ENCODE measurements around the gene GNAO1. TPM values are rescaled to one million over a fixed set of nuclear protein-coding genes. Genes with fewer than 3 reads are reported as not detected.
"Not testable (repeated sequence)": the region's sequence is repeated elsewhere in the genome, so short reads cannot be mapped to it uniquely, and the experiment has no call there.

GNAO1 gene
- total and polyA plus RNA-seq, 9 donors: 0.72 to 5.6 (median 2.7) TPM

DNA sequence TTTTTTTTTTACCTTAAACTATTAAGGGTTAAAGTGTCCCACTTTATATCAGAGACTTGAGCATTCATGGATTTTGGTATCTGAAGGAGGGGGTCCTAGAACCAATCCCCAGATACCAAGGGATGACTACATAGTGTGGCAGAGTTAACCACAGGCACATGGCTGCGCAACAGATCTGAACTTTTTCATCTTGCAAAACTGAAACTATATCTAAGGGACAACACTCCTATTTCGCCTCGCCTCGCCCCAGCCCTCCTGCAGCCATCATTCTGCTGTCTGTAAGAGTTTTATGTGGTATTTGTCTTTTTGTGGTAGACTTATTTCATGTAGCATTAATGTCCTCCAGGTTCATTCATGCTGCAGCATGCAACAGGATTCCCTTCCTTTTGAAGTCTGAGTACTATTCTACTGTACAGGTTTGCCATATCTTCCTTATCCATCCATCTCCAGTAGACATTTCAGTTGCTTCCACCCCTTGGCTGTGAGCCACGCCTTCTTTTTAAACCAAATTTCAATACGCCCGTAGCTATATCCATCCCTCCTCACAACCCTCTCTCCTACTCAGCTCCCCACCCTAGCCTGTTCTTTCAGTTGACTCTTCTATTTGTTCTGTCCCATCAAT is 180.8 kb downstream of the GNAO1 start:
- Histone ChIP-seq H3K4me1 (ENCODE audit: insufficient read depth) (peaks cover 9% of the 10 kb centered on the region), H3K4me3 (no peak overlapping the region), H3K9me3 (no peaks in the 10 kb centered on the region), H3K27ac (no peak overlapping the region), H3K36me3 (no peaks in the 10 kb centered on the region), H3K27me3 (no peaks in the 10 kb centered on the region)
- intact Hi-C loops (cut with DNase I): no loop called here
- no peak for DNase-seq
- 91 to 94% (median 93%) methylated on average over 7 of the region's 7 CpGs for WGBS, 3 donors
- TF ChIP-seq EP300 (IDR thresholded peaks at IDR 0.05) (no peak), POLR2A (IDR thresholded peaks at IDR 0.05) (no peak)
- TF ChIP-seq, protein P1, sequence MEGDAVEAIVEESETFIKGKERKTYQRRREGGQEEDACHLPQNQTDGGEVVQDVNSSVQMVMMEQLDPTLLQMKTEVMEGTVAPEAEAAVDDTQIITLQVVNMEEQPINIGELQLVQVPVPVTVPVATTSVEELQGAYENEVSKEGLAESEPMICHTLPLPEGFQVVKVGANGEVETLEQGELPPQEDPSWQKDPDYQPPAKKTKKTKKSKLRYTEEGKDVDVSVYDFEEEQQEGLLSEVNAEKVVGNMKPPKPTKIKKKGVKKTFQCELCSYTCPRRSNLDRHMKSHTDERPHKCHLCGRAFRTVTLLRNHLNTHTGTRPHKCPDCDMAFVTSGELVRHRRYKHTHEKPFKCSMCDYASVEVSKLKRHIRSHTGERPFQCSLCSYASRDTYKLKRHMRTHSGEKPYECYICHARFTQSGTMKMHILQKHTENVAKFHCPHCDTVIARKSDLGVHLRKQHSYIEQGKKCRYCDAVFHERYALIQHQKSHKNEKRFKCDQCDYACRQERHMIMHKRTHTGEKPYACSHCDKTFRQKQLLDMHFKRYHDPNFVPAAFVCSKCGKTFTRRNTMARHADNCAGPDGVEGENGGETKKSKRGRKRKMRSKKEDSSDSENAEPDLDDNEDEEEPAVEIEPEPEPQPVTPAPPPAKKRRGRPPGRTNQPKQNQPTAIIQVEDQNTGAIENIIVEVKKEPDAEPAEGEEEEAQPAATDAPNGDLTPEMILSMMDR (IDR thresholded peaks at IDR 0.05): no peak

GRCh38 chr16:56373003-56373402 is 181.7 kb downstream of the GNAO1 start:
- 72 to 86% (median 77%) methylated on average over 4 of the region's 4 CpGs for WGBS, 3 donors

DNA sequence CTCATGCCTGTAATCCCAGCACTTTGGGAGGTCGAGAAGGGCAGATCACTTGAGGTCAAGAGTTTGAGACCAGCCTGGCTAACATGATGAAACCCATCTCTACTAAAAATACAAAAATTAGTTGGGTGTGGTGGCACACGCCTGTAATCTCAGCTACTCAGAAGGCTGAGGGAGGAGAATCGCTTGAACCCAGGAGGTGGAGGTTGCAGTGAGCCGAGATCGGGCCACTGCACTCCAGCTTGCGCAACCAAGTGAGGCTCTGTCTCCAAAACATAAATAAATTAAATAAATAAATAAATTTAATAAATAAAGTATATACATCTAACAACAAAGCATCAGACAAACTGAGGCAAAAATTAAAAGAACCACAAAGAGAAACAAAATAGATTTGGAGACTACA is 184.5 kb downstream of the GNAO1 start:
- H3K4me1 ChIP-seq (ENCODE audit: insufficient read depth); intact Hi-C loops (cut with DNase I); H3K27ac ChIP-seq; H3K9me3 ChIP-seq; H3K4me3 ChIP-seq; H3K36me3 ChIP-seq; DNase-seq; H3K27me3 ChIP-seq: not testable (repeated sequence)
- WGBS, 3 donors: 94 to 97% (median 97%) methylated on average over 6 of the region's 6 CpGs

More at GRCh38 chr16:56373003-56373402, 181.7 kb downstream of the GNAO1 start:
- peaks cover 9% of the 10 kb centered on the region for H3K4me1 ChIP-seq (ENCODE audit: insufficient read depth)
- H3K9me3 ChIP-seq: no peaks in the 10 kb centered on the region
- no peak for DNase-seq
- intact Hi-C loops (cut with DNase I): no loop called here
- H3K27me3 ChIP-seq: no peaks in the 10 kb centered on the region
- H3K27ac ChIP-seq: no peak overlapping the region
- no peak overlapping the region for H3K4me3 ChIP-seq
- H3K36me3 ChIP-seq: no peaks in the 10 kb centered on the region
- TF ChIP-seq EP300 (IDR thresholded peaks at IDR 0.05) (no peak), POLR2A (IDR thresholded peaks at IDR 0.05) (no peak)
- TF ChIP-seq, protein P1 (IDR thresholded peaks at IDR 0.05): no peak

DNA sequence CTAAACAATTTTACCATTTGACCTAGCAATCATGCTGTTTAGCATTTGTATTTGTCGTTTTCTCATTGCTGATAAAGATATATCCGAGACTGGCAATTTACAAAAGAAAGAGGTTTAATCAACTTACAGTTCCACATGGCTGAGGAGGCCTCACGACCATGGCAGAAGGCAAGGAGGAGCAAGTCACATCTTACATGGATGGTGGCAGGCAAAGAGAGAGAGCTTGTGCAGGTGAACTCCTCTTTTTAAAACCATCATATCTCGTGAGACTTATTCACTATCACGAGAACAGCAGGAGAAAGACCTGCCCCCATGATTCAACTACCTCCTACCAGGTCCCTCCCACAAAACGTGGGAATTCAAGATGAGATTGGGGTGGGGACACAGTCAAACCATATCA is 187.8 kb downstream of the GNAO1 start:
- WGBS, 3 donors: 90 to 97% (median 96%) methylated on average over 6 of the region's 6 CpGs
- H3K4me3 ChIP-seq; H3K36me3 ChIP-seq; H3K27ac ChIP-seq; H3K27me3 ChIP-seq; H3K4me1 ChIP-seq (ENCODE audit: insufficient read depth); DNase-seq; intact Hi-C loops (cut with DNase I): not testable (repeated sequence)
- peaks cover 0 to 15% of the 10 kb centered on the region in 2 donors for H3K9me3 ChIP-seq

DNA sequence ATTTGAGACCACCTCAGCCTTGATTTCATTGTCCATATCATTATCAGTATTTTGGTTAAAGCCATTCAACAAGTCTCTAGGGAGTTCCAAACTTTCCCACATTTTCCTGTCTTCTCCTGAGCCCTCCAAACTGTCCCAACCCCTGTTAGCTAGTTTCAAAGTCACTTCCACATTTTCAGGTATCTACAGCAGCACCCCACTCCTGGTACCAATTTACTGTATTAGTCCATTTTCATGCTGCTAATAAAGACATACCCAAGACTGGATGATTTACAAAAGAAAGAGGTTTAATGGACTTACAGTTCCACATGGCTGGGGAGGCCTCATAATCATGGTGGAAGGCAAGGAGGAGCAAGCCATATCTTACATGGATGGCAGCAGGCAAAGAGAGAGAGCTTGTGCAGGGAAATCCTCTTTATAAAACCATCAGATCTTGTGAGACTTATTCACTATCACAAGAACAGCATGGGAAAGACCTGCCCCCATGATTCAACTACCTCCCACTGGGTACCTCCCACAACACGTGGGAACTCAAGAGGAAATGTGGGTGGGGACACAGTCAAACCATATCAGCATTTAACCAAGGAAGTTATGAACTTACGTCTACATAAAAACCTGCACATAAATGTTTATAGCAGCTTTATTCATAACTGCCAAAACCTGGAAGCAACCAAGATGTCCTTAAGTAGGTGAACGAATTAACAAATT is 189.6 kb downstream of the GNAO1 start:
- H3K36me3 ChIP-seq; DNase-seq; intact Hi-C loops (cut with DNase I); H3K27me3 ChIP-seq; H3K27ac ChIP-seq; H3K4me3 ChIP-seq; H3K4me1 ChIP-seq (ENCODE audit: insufficient read depth): not testable (repeated sequence)
- H3K9me3 ChIP-seq: peaks cover 0 to 15% of the 10 kb centered on the region in 2 donors
- 97 to 98% (median 98%) methylated on average over 3 of the region's 3 CpGs for WGBS, 3 donors

DNA sequence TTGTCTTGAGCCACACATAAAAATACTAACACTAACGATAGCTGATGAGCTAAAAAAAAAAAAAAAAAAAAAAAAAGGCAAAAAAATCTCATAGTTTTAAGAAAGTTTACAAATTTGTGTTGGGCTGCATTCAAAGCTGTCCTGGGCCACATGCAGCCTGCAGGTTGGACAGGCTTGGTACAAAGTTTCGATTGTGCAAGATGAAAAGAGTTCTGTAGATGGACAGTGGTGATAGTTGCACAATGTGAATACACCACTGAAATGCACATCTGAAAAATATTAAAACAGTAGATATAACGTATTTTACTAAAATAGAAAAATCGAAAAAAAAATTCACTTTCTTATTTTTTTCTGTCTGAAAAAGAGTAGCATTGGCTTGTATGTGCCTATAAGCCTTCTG is 191.2 kb downstream of the GNAO1 start:
- Histone ChIP-seq H3K9me3 (peaks cover 0 to 15% of the 10 kb centered on the region in 2 donors), H3K4me3 (no peak overlapping the region), H3K27me3 (no peaks in the 10 kb centered on the region), H3K36me3 (no peaks in the 10 kb centered on the region), H3K4me1 (ENCODE audit: insufficient read depth) (no peaks in the 10 kb centered on the region), H3K27ac (no peak overlapping the region)
- TF ChIP-seq, protein P1 (IDR thresholded peaks at IDR 0.05): no peak
- no peak for TF ChIP-seq EP300 (IDR thresholded peaks at IDR 0.05)
- TF ChIP-seq POLR2A (IDR thresholded peaks at IDR 0.05): no peak
- WGBS, 3 donors: 96 to 99% (median 96%) methylated on average over 4 of the region's 4 CpGs
- no peak for DNase-seq
- intact Hi-C loops (cut with DNase I): no loop called here
